NCI-H82 treated with DMSO at 0.1 percent for 48 hours (cell line): ENCODE measurements around the gene RYR3.
A peak's percentile ranks its signal among the peaks of the same experiment; 100 is the strongest.

ENCODE experiments used
- DNase-seq: peaks from one replicate; lab custom pipeline; 2025; ENCODE audit not compliant: unreplicated experiment; lab: John Stamatoyannopoulos, UW

The RYR3 gene

GRCh38 chr15:33638453-33638852 lies 327.7 kb downstream of the RYR3 start:
- DNase-seq: no peak

DNA sequence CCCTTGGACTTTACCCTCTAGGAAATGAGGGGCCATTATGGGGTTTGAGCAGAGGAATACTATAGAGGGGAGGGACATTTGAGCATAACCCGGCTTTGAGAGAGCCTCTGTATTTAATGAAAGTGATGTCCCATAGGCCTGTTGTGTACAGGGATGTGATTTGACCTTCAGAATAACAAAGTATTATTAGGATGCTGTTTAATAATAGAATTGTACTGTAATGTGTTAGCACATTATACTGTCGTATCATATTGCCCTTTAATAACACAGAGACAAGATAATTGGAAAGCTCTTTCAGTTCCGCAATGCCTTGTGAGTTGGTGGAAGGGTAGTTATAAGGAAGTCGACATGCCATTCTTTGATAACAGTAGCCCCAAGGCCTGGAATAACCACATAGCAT lies 328.3 kb downstream of the RYR3 start:
- no peak for DNase-seq

- no peak for DNase-seq
Observed at GRCh38 chr15:33639456-33639855, 328.7 kb downstream of the RYR3 start.

GRCh38 chr15:33639978-33640377 lies 329.2 kb downstream of the RYR3 start:
- DNase-seq: no peak

GRCh38 chr15:33641069-33641468 lies 330.3 kb downstream of the RYR3 start:
- DNase-seq: no peak

DNA sequence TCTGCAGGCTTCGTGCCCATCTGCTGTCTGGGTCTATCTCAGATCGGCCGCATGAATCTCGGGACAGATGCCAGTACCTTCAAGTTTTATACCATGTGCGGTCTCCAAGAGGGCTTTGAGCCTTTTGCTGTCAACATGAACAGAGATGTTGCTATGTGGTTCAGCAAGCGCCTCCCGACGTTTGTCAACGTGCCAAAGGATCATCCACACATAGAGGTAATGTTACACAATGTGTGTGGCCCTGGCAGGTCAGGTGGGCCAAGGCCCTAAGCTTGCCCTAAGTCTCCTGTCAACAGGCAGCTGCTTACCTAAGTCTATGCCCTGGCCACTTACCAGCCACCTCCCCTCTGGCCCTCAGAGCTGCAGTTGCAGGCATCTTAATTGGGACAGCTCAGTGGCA lies 333.5 kb downstream of the RYR3 start:
- DNase-seq: no peak

- no peak for DNase-seq
Observed at GRCh38 chr15:33646744-33647143, 336.0 kb downstream of the RYR3 start.

DNA sequence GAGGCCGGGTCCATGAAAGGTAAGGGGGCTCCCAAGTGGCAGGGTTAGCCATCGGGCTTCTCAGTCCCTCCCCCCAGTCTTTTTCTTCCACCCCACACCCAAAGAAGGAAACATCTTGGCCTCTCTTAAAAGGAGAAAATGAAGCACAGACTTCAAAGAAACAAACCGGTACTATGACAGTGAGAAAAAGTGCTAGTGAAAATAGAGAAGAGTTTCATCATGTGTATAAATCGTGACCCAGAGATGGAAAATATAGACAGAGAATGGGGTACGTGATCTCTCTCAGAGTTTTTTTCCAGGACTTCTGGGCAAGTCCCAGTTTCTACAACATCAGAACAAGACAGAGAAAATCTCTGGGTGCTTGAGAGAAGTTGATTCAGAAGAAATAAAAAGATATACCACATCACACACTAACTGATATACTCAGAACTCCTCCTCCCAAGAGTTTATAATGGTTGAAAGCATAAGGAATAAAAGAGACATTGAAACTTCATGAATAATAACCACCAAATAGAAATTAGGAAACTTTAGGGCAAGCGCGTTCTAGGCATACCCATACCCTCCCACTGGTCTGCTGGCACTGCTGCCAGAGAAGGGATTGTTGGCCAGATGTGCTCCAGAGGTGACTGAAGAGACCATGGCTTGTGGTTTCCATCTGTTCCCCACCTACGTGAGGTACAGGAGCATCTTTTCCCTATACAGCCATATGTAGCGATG lies 338.6 kb downstream of the RYR3 start:
- DNase-seq: no peak

- DNase-seq: no peak
Observed at GRCh38 chr15:33654860-33655259, 344.1 kb downstream of the RYR3 start.

DNA sequence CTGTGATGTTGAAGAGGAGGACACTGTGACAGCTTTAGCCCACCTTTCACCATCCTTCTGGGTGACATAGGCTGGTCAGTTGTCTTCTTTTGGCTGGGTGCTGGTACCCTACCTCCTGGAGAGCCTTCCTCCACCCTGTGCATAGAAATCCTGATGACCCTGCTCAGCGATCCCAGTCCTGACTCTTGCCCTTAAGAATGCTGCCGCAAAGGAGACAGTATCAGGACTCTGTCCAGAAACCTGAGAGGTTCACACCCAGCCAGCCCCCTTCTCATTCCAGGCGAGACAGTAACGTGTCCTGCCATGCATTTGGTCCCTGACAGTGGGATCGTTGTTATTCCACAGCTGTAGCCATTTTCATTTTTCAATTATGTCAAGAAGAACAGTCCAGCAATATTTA lies 344.7 kb downstream of the RYR3 start:
- no peak for DNase-seq

DNA sequence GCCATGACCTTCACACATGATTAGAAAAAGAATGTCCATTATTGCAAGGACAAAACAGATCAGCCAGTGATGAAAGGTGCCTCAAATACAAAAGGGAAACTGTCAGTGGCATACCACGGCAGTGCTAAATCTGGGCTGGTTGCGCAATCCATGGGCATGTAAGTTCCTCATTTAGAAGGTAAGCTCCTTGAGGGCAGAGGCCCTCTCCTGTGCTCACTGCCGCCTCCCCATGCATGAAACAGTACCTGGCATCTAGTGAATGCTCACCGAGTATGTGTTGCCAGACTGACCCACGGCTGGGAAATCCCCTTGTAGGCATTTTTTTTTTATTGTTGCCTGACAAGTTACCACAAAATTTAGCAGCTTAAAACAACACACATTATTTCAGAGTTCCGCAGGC lies 345.4 kb downstream of the RYR3 start:
- DNase-seq: no peak

GRCh38 chr15:33660151-33660550 lies 349.4 kb downstream of the RYR3 start:
- no peak for DNase-seq

- no peak for DNase-seq
Observed at GRCh38 chr15:33662014-33662413, 351.2 kb downstream of the RYR3 start.

GRCh38 chr15:33664947-33665346 lies 354.2 kb downstream of the RYR3 start:
- DNase-seq: no peak

DNA sequence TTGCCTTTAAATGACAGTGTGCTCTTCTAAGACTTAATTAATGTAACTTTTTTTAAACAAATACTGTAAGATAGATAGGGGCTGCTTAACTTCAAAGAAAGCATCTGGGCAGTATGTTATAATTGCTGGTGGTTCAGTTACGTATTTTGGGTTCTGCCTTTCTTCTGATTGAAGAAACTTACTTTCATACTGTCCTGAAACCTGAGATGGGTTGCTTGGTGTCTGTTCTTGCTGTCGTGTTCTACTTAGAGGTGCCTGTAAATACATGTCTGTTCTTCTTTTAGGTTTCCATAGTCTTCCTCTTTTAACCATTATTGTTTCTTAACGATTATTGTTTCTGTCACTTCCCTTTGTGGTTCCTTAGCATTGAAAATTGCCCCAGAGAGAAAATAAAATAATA lies 359.8 kb downstream of the RYR3 start:
- DNase-seq: no peak

DNA sequence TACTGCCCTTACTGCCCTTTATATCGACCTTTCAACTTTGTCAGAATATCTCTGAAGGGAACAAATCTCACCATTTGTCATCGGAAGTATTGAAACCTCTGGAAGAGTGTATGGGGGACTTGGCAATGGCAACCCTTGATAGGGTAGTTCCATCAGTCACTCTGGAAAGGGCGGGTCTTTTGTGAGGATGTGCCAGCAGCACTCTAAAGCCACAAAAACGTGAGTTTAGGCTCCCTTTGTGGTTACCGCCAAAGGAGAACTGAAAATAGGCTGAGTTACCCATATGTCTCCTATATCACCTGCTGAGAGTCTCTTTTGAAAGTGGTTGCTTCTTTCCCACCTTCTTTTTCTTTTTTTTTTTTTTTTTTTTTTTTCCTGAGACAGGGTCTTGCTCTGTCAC lies 360.7 kb downstream of the RYR3 start:
- DNase-seq: no peak

DNA sequence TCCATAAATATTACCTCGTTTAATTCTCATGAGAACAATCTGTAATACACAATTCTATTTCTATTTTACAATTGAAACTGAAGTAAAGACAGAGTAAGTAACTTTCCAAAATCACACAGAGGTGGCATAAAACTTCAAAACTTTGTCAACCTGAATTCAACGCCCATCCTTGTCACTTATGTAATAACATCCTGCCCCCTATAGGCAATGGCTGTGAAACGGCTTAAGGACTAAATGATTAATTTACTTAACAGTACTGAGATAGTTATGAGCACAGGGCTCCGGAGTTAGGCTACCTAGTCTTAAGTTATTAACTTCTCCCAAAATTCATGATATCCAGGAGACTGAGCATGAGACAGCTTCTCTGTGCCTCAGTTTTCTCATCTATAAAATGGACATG lies 364.5 kb downstream of the RYR3 start:
- DNase-seq: peak; percentile 17

- DNase-seq: no peak
Observed at GRCh38 chr15:33677238-33677830, 366.6 kb downstream of the RYR3 start.

DNA sequence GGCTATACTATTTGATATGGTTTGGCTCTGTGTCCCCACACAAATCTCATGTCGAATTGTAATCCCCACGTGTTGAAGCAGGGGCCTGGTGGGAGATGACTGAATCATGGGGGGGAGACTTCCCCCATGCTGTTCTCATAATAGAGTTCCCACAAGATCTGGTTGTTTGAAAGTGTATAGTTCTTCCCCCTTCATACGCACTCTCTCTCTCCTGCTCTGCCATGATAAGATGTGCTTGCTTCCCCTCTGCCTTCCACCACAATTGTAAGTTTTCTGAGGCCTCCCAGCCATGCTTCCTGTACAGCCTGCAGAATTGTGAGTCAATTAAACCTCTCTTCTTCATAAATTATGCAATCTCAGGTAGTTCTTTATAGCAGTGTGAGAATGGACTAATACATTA lies 367.4 kb downstream of the RYR3 start:
- DNase-seq: no peak

DNA sequence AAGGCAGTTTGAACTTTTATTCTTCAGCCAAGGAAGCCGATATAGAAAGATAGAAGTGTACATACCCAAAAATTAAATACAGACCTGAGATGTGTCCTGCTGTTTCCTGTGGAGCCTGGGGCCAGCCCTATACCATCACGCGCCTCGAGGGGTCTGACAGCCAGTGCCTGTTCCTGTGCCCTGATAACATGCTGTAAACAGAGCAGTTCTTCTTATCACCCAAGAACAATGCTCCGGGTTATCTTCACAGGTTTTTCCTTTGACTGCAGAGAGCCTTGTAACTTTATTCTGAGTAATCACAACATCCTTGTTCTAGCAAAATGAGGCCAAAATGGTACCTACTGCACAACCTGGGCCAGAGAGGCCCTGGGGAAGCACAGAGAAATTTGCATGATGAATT lies 367.8 kb downstream of the RYR3 start:
- no peak for DNase-seq

GRCh38 chr15:33679061-33679460 lies 368.3 kb downstream of the RYR3 start:
- DNase-seq: no peak

- no peak for DNase-seq
Observed at GRCh38 chr15:33680336-33680735, 369.6 kb downstream of the RYR3 start.

DNA sequence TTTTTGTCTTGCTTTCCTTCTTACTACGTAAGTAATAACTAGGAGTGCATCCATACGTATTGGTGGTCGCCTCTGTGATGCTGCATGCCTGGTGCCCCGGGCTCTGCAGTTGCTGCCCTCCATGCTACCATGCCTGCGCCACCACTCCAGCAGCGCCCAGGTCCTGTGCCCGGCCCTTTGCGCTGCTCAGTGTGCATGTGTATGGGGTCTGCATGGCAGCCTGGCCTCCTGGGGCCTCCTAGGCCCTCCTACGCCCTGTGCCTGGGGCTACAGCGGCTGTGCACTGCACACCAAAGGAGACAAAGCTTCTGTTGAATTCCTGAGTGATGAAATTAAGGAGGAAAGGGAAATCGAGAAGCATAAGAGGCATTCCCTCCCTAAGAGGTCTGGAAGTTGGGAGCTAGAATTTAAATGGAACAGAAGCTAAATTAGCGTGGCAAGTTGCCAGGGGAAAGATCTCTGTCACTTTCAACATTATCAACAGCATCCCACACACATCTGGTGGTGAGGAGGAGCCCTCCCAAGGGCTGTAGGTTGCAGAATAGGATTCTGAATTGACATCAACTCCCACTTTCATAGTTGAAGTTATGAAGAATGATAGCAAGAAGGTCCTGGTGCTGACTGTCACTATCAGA lies 382.5 kb downstream of the RYR3 start:
- no peak for DNase-seq
